Activated CD4-positive, alpha-beta memory T cell treated with anti-CD3 and anti-CD28 coated beads for 36 hours (primary cell): Measurements from ENCODE around the gene ZSCAN23. TPM values are rescaled to one million over a fixed set of nuclear protein-coding genes. Genes with fewer than 3 reads are reported as not detected.

Experiments
- CTCF ChIA-PET: fragments of 350-600 bp; sonication (Branson Sonifier 250); formaldehyde crosslinking; loops from one replicate; lab custom pipeline; 2021; ENCODE audit warnings: antibody characterized with exemption, inconsistent platforms; lab: Charles Lee
- POLR2A ChIA-PET: fragments of 350-600 bp; sonication (Branson Sonifier 250); formaldehyde crosslinking; loops from one replicate; lab custom pipeline; 2021; ENCODE audit warnings: antibody characterized with exemption; lab: Charles Lee
- DNase-seq: peaks from one replicate; pipeline ENCODE4 v3.0.0-alpha.2; 2020
- H3K27ac Mint-ChIP-seq: one replicate; pipeline ENCODE4 v1.8.0; 2021; ENCODE audit warnings: mixed read lengths
- H3K27me3 Mint-ChIP-seq: one replicate; pipeline ENCODE4 v1.8.0; 2021; ENCODE audit warnings: mixed read lengths
- H3K36me3 Mint-ChIP-seq: one replicate; pipeline ENCODE4 v1.8.0; 2021; ENCODE audit warnings: mixed read lengths
- H3K4me1 Mint-ChIP-seq: one replicate; pipeline ENCODE4 v1.8.0; 2021; ENCODE audit warnings: low read depth, mixed read lengths
- H3K4me3 Mint-ChIP-seq: one replicate; pipeline ENCODE4 v1.8.0; 2021; ENCODE audit warnings: mild to moderate bottlenecking, mixed read lengths
- H3K9me3 Mint-ChIP-seq: one replicate; pipeline ENCODE4 v1.8.0; 2021; ENCODE audit warnings: mixed read lengths
- intact Hi-C: fragments of 100-400 bp; cut with micrococcal nuclease; formaldehyde crosslinking; loops from one replicate; pipeline ENCODE4 v1.15.1; 2023
- total RNA-seq, 2 experiments: library from RNA; stranded (reverse); gene quantifications; one replicate each; pipeline ENCODE4 v1.2.3, GENCODE V29; 2021

Gene ZSCAN23
- total RNA-seq = 1 to 10 TPM in 1 of 2 experiments, under 1 TPM in 1; 0.83 to 1.1 TPM

DNA sequence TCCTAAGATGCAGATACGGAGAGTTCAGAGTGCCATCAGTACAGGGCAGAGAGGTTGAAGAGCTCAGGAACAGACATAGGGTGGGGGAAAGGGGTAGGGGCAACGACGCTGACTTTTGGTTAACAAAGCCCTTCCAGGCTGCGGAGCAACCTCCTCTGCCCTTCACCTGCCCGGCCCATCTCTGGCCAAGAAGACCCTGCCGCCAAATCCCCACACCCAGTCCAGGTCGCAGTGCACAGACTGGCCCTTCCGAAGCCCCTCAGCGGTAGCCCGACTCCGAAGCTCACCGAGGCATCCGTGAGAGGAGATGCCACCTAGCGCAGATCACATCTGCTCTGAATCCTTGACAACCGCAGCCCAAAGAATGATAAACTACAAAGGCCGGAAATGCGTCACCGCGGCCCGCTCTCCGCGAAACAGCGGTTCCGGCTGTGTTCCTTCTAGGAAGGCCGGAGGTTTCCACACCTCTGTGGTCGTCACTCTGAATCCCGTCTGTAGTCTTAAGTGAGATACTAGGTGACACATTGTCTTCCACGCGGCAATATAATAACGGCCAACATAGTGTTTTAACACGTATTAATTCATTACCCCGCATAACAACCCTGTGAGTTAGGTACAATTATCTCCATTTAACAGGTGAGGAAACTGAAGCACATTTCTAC is at the start of gene ZSCAN23:
ZSCAN23 (minus strand) TSS at position 380 of the 662 bp plus-strand sequence. CDS start 7,225 bp downstream, outside the sequence.
- Mint-ChIP-seq H3K4me1 (peaks cover 29% of the 10 kb centered on the region), H3K27ac (peak within 1 kb of the TSS; percentile 79), H3K9me3 (no peaks in the 10 kb centered on the region), H3K27me3 (peaks cover 39% of the 10 kb centered on the region), H3K36me3 (peaks cover 6% of the 10 kb centered on the region), H3K4me3 (peak within 1 kb of the TSS; percentile 97)
- POLR2A ChIA-PET = no interaction called here
- CTCF ChIA-PET = interaction anchor here (1.0 kb wide), 1 partner anchor 87 kb away, joined by 3 read pairs; no protein-coding TSS in a partner anchor
- peak; percentile 92 for DNase-seq
- intact Hi-C loops = loop anchor here (1.0 to 5.0 kb wide), 2 partner anchors 44 to 311 kb away; partner anchors contain the start of gene ZSCAN12

DNA sequence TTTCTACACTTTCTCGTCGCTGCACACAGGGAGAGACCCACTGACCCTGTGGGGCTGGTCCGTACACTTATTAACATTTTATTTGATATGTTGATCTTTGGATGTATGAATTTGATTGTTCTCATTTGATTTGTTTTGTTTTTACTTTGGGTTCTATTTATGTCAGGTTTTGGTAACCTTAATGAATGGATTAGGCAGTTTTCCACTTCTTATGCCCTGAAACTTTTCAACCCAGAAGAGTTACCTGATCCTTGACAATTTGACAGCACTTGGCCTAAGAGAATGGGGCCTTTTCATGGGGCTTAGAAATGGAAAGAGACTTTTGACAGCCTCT is 48.7 kb upstream of the ZSCAN23 start:
- Mint-ChIP-seq H3K4me3 (no peak overlapping the region), H3K4me1 (peaks cover 16% of the 10 kb centered on the region), H3K27ac (no peak overlapping the region), H3K36me3 (no peaks in the 10 kb centered on the region), H3K9me3 (no peaks in the 10 kb centered on the region), H3K27me3 (peaks cover 54% of the 10 kb centered on the region)
- ChIA-PET POLR2A (no interaction called here), CTCF (no interaction called here)
- intact Hi-C loops = no loop called here
- DNase-seq = no peak

DNA sequence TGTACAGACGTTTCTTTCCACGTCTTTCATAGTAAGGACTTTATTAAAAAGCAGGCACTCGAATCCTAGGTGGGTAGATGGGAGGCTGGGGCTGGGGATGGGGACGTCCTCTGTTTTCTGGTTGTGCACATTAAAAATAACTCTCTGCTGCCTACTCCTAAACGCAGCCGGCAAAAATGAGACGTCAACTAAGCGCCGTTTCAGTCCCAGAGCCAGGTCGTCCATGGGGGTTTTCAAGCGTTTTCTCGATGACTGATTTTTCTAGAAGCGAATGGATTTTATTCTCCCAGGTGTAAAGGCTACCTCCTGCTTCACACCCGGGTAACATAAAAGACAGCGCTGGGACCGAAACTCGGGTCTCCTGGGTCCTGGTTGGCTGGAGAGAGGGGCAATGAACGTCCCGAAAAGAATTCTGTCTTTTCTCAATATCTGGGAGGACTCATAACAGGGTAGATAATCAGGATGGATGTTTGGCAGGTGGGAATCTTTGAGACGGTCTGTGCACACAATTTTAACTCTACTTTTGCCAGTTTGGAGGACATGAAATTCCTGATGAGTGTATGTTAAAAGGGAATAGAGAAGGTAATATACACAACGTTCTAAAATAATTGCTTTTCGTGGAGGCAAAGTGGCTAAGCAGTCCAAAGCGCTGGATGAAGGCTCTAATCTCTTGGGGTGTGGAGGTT is 47.1 kb upstream of the ZSCAN23 start:
- H3K9me3 Mint-ChIP-seq = peaks cover 2% of the 10 kb centered on the region
- peak; percentile 23 for DNase-seq
- intact Hi-C loops = no loop called here
- POLR2A ChIA-PET = no interaction called here
- peaks cover 62% of the 10 kb centered on the region for H3K27me3 Mint-ChIP-seq
- H3K36me3 Mint-ChIP-seq = no peaks in the 10 kb centered on the region
- peaks cover 16% of the 10 kb centered on the region for H3K4me1 Mint-ChIP-seq
- no peak overlapping the region for H3K27ac Mint-ChIP-seq
- peak overlapping the region; percentile 56 for H3K4me3 Mint-ChIP-seq
- CTCF ChIA-PET = no interaction called here

DNA sequence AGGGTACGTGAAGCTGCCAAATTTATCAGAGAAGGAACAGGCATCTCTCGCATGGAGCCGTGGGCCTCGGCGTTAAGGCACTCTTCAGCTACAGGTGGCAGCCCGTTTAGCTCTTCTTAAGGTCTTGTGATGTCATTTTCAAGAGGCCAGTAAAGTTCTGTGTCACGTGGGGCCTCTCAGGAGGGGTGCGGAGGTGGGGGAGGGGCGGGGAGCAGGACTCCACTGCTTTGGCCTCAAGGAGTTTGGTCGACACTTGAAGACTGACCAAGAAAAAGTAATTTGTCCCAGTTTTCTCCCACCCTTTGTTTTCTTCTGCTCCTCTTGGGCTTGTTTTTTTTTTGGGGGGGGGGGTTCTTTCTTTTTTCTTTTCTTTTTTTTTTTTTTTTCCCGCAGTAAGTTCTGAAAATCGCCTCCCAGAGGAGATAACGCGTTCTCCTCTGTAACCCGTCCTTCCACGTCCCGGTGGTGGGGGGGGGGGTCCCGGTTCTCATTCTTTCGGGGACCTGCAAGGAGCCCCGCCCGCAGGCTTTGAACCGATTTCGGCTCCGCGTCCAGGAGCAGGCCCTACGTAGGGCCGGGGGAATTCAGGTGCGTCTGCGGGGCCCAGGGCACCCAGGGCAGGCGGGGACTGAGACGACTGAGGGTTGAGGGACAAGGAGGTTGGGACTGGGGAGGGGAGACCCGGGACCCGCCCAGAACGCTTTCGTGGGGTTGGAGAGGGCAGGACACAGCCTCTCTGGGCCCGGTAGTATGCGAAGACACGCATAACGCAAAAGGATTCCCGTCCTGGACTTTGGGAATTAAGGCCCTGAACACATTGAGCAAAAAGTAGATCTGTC is 46.3 kb upstream of the ZSCAN23 start:
- POLR2A ChIA-PET = no interaction called here
- peaks cover 2% of the 10 kb centered on the region for H3K9me3 Mint-ChIP-seq
- CTCF ChIA-PET = no interaction called here
- H3K27ac Mint-ChIP-seq = no peak overlapping the region
- no peaks in the 10 kb centered on the region for H3K36me3 Mint-ChIP-seq
- H3K27me3 Mint-ChIP-seq = peaks cover 63% of the 10 kb centered on the region
- intact Hi-C loops = loop anchor here (5.0 kb wide), 2 partner anchors 53 to 92 kb away; partner anchors contain the start of gene ZSCAN12
- peak overlapping the region; percentile 56 for H3K4me3 Mint-ChIP-seq
- peaks cover 16% of the 10 kb centered on the region for H3K4me1 Mint-ChIP-seq
- DNase-seq = peak; percentile 66

DNA sequence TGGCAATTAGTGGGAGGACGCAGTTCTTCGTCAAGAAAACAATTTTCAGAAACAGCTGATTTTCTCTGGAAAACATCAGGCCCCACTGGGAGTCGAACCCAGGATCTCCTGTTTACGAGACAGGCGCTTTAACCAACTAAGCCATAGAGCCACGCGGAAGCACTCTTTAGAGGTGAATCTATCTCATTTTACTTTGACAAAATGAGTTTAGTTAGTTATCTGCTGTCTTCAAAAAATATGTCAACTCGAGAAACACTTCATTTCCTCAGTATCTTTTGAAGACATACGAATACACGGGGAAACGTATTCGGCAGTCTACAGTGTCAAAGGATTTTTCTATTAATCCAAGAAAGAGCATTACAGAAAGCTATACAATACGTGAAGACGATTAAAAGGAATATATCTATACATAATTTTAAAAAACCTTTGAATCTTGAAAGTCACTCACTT is 45.6 kb upstream of the ZSCAN23 start:
- Mint-ChIP-seq H3K36me3 (no peaks in the 10 kb centered on the region), H3K27ac (peak overlapping the region; percentile 38), H3K9me3 (peaks cover 2% of the 10 kb centered on the region), H3K4me3 (peak overlapping the region; percentile 56), H3K27me3 (peaks cover 63% of the 10 kb centered on the region), H3K4me1 (peaks cover 16% of the 10 kb centered on the region)
- CTCF ChIA-PET = no interaction called here
- POLR2A ChIA-PET = no interaction called here
- intact Hi-C loops = loop anchor here (5.0 kb wide), 2 partner anchors 53 to 92 kb away; partner anchors contain the start of gene ZSCAN12
- peak; percentile 42 for DNase-seq

DNA sequence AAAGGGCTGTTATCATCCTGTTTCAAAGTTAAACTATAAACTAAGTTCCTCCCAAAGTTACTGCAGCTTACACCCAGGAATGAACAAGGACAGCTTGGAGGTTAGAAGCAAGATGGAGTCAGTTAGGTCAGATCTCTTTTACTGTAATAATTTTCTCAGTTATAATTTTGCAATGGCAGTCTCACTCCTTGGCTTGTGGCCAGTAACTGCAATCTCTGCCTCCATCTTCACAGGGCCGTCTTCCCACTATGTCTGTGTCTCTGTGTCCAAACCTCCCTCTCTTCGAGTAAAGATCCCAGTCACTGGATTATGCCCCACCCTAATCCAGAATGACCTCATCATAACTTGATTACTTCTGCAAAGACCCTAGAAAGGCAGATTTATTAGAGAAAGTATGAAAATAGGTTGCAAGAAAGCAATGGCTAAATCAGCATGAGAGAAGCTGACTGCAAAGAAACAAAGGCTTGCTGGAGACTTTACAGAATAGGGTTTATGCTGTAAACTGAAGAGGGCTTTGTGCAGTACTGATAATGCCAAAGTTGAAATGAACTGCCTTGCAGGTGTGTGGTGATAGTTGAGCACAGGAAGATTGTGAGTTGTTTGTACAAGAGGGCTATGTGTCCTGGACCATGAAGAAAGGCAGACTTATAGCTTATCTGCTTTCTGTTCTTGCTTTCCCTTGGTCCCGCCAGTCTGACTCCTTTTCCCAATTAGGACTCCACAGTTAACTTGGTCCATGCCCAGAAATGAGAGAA is 43.9 kb upstream of the ZSCAN23 start:
- H3K4me1 Mint-ChIP-seq = peaks cover 16% of the 10 kb centered on the region

DNA sequence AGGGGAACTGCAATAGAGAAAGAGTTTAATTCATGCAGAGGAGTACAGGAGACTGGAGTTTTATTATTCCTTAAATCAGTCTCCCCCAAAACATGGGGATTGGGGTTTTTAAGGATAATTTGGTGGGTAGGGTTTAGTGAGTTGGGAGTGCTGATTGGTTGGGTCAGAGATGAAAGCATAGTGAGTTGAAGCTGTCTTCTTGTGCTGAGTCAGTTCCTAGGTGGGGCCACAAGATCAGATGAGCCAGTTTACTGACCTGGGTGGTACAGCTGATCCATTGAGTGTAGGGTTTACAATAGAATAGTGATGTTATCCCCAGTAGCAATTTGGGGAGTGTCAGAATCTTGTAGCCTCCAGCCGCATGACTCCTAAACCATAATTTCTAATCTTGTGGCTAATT is 43.2 kb upstream of the ZSCAN23 start:
- peaks cover 13% of the 10 kb centered on the region for H3K4me1 Mint-ChIP-seq
- no peaks in the 10 kb centered on the region for H3K36me3 Mint-ChIP-seq
- peaks cover 2% of the 10 kb centered on the region for H3K9me3 Mint-ChIP-seq
- no peak for DNase-seq
- ChIA-PET CTCF (no interaction called here), POLR2A (no interaction called here)
- intact Hi-C loops = loop anchor here (5.0 kb wide), 2 partner anchors 56 to 89 kb away; partner anchors contain the start of gene ZSCAN12
- H3K27ac Mint-ChIP-seq = no peak overlapping the region
- peaks cover 59% of the 10 kb centered on the region for H3K27me3 Mint-ChIP-seq
- no peak overlapping the region for H3K4me3 Mint-ChIP-seq

More for the DNA sequence above, 43.9 kb upstream of the ZSCAN23 start:
- ChIA-PET CTCF (no interaction called here), POLR2A (no interaction called here)
- Mint-ChIP-seq H3K27me3 (peaks cover 61% of the 10 kb centered on the region), H3K9me3 (peaks cover 2% of the 10 kb centered on the region), H3K27ac (no peak overlapping the region), H3K4me3 (no peak overlapping the region), H3K36me3 (no peaks in the 10 kb centered on the region)
- intact Hi-C loops = loop anchor here (5.0 kb wide), 2 partner anchors 55 to 90 kb away; partner anchors contain the start of gene ZSCAN12
- DNase-seq = no peak

DNA sequence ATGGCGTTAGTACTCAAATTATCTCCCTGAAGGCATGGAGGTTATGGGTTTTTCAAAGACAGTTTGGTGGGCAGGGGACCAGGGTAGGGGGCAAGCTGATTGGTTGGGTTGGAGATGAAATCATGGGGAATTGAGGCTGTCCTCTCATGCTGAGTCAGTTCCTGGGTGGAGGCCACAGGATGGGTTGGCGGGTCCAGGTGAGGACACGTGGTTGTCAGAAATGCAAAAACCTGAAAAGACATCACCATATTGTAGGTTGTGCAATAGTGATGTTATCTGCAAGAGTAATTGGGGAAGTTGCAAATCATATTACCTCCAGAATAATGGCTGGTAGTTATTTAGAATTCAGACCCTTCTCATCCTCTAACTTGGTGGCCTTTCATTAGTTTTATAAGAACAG is 42.2 kb upstream of the ZSCAN23 start:
- H3K4me1 Mint-ChIP-seq = peaks cover 11% of the 10 kb centered on the region
- H3K27ac Mint-ChIP-seq = no peak overlapping the region
- no peaks in the 10 kb centered on the region for H3K36me3 Mint-ChIP-seq
- peaks cover 2% of the 10 kb centered on the region for H3K9me3 Mint-ChIP-seq
- ChIA-PET CTCF (no interaction called here), POLR2A (no interaction called here)
- intact Hi-C loops = loop anchor here (5.0 kb wide), 2 partner anchors 57 to 88 kb away; partner anchors contain the start of gene ZSCAN12
- no peak overlapping the region for H3K4me3 Mint-ChIP-seq
- DNase-seq = no peak
- H3K27me3 Mint-ChIP-seq = peaks cover 62% of the 10 kb centered on the region

DNA sequence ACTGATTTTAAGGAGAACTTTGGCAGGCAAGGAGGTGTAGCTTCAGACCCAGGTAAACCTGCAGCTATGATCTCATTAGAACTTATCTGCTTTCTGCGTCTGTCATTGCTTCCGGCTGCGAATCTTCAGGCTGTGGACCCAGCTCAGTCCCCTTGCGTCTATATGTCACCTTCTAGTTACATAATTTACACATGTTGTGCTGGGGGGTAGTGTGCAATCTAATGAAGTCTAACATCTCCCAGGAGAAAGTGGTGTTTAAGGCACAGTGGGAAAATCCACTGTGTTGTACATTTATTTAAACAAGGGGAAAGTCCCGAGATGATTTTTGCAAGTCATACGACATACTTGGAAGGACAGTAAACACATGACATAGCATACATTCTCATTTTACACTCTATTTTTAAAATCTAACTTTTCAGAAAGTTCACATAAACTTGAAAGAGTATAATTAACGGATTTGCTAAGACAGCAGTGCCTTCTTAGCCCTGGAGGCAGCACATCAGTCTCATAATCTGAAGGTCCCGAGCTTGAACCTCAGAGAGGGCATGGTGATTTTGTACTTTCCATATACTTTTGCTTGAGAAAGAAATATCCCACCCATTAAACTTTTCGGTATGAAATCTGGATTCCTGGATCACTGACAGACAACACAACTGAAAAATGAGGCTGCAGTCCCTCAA is 37.1 kb upstream of the ZSCAN23 start:
- intact Hi-C loops = no loop called here
- CTCF ChIA-PET = no interaction called here
- DNase-seq = no peak
- no peak overlapping the region for H3K4me3 Mint-ChIP-seq
- peaks cover 56% of the 10 kb centered on the region for H3K27me3 Mint-ChIP-seq
- POLR2A ChIA-PET = no interaction called here
- H3K36me3 Mint-ChIP-seq = no peaks in the 10 kb centered on the region
- no peaks in the 10 kb centered on the region for H3K9me3 Mint-ChIP-seq
- H3K27ac Mint-ChIP-seq = no peak overlapping the region
- no peaks in the 10 kb centered on the region for H3K4me1 Mint-ChIP-seq

DNA sequence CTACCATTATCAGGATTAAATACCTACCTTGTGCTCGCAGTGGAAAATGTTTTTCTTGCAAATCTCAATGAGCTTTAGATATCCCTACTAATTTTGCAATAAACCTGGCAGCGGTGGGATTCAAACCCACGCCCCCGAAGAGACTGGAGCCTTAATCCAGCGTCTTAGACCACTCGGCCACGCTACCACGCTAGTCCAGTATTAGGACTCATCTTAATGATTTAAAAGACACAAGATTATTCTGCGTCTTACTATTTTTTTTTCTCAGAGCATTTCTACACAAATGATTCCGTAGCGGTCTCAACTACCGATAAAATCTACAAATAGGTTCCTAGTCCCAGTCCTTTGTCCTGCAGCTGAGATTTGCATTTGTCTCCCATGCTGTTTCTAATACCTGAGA is 35.2 kb upstream of the ZSCAN23 start:
- ChIA-PET CTCF (no interaction called here), POLR2A (no interaction called here)
- Mint-ChIP-seq H3K9me3 (no peaks in the 10 kb centered on the region), H3K36me3 (no peaks in the 10 kb centered on the region), H3K27ac (no peak overlapping the region), H3K27me3 (peaks cover 58% of the 10 kb centered on the region), H3K4me3 (no peak overlapping the region), H3K4me1 (peaks cover 7% of the 10 kb centered on the region)
- intact Hi-C loops = no loop called here
- DNase-seq = no peak
